HFFc6 (cell line): ENCODE measurements around the gene USP3. TPM values are rescaled to one million over a fixed set of nuclear protein-coding genes. Genes with fewer than 3 reads are reported as not detected.

Experiments
- DNase-seq: peaks from one replicate; pipeline ENCODE4 v3.0.0-alpha.2; 2018
- H3K27ac Mint-ChIP-seq: 2 replicates; pipeline ENCODE4 v1.8.0; 2020; ENCODE audit warnings: mild to moderate bottlenecking, mixed read lengths
- H3K27me3 Mint-ChIP-seq: 2 replicates; pipeline ENCODE4 v1.8.0; 2021; ENCODE audit warnings: mild to moderate bottlenecking, moderate library complexity, mixed read lengths; ENCODE audit not compliant: insufficient read depth
- H3K36me3 Mint-ChIP-seq: 2 replicates; pipeline ENCODE4 v1.8.0; 2021; ENCODE audit warnings: low read depth, mixed read lengths
- H3K4me1 Mint-ChIP-seq: 2 replicates; pipeline ENCODE4 v1.8.0; 2020; ENCODE audit warnings: low read depth, mixed read lengths
- H3K4me3 Mint-ChIP-seq: 2 replicates; pipeline ENCODE4 v1.8.0; 2020; ENCODE audit warnings: mild to moderate bottlenecking, moderate library complexity, mixed read lengths
- H3K9me3 Mint-ChIP-seq: 2 replicates; pipeline ENCODE4 v1.8.0; 2020; ENCODE audit warnings: mild to moderate bottlenecking, mixed read lengths
- CTCF ChIP-seq: fragments of 200-600 bp; sonication (generic); IDR thresholded peaks from 2 replicates; pipeline ENCODE4 v1.5.0; 2021; ENCODE audit warnings: antibody characterized with exemption, mild to moderate bottlenecking
- total RNA-seq, 6 experiments: library from RNA; stranded (reverse); fragmentation: NEBNext Ultra II Directional; extraction: Animal tissue kit (Norgen Biotek cat#: 25700); gene quantifications; 2 replicates in 1 of 6; 3 replicates in 5 of 6; pipeline ENCODE4 v1.2.3, GENCODE V29; 2021

Gene USP3
- total RNA-seq, 6 experiments from 2014 or later: 16.8 to 26.2 (median 23.1) TPM

- DNase-seq: no peak
- Mint-ChIP-seq H3K9me3 (no peaks in the 10 kb centered on the region), H3K4me1 (peaks cover 34% of the 10 kb centered on the region), H3K4me3 (0 out of 2 replicates have a peak within 1 kb of the TSS, but pooled peaks have one; percentile 8), H3K36me3 (peaks cover 18% of the 10 kb centered on the region), H3K27me3 (peaks cover 6% of the 10 kb centered on the region), H3K27ac (no peak within 1 kb of the TSS; the same call in 1 of the 2 replicates)
- TF ChIP-seq CTCF: no peak
Measured at GRCh38 chr15:63597038-63597790, 92.8 kb downstream of the USP3 start, which contains the start of gene FBXL22. FBXL22 (plus strand) TSS chr15:63597387; CDS start chr15:63597393, 6 bp downstream.

- H3K27ac Mint-ChIP-seq: no peak overlapping the region
- H3K9me3 Mint-ChIP-seq: no peaks in the 10 kb centered on the region
- H3K4me3 Mint-ChIP-seq: no peak overlapping the region
- H3K27me3 Mint-ChIP-seq: peaks cover 6% of the 10 kb centered on the region
- no peak for TF ChIP-seq CTCF
- H3K36me3 Mint-ChIP-seq: peaks cover 17% of the 10 kb centered on the region
- no peak for DNase-seq
- H3K4me1 Mint-ChIP-seq: peaks cover 34% of the 10 kb centered on the region
Measured at GRCh38 chr15:63597821-63598220, 93.4 kb downstream of the USP3 start.

- Mint-ChIP-seq H3K9me3 (no peaks in the 10 kb centered on the region), H3K27ac (no peak overlapping the region; the same call in 1 of the 2 replicates), H3K4me3 (no peak overlapping the region), H3K4me1 (peaks cover 34% of the 10 kb centered on the region), H3K36me3 (0 out of 2 replicates have a peak, but pooled peaks cover 7% of the 10 kb centered on the region), H3K27me3 (peaks cover 6% of the 10 kb centered on the region)
- TF ChIP-seq CTCF: no peak
- DNase-seq: no peak
Measured at GRCh38 chr15:63598473-63599400, 94.3 kb downstream of the USP3 start.

DNA sequence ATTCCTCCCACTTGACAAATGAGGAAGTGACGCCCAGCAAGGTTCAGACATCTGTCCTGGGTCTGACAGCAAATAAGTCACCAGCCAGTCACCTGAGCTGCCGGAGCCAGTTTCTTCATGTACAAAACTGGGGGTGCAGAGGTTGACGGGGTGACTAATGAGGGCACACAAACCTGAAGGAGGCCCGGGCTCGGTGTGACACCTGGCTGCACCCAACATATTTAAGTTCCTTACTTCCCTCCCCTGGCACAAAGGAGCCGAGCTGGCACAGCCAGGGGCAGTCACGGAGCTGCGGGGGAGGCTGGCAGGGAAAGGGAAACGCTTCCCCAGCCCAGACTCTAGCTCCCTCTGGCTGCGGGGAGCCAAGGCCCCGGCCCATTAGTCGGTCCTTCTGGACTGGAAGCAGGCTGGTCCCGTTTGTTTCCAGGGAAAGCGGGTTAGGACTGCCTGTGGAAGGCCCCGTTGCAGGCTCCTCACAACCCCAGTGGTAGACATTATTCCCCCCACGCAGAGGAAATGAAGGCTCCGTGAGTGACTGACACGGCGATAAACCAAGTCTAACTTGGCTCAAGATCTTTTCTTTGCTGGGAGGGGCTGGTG is 95.1 kb downstream of the USP3 start:
- H3K4me1 Mint-ChIP-seq: peaks cover 27% of the 10 kb centered on the region
- DNase-seq: no peak
- no peaks in the 10 kb centered on the region for H3K36me3 Mint-ChIP-seq
- H3K9me3 Mint-ChIP-seq: no peaks in the 10 kb centered on the region
- peak overlapping the region; percentile 97 for H3K4me3 Mint-ChIP-seq
- peak; percentile 66; the same call in 1 of the 2 replicates for TF ChIP-seq CTCF
- H3K27ac Mint-ChIP-seq: peak overlapping the region; percentile 73; the same call in 1 of the 2 replicates
- peaks cover 5% of the 10 kb centered on the region for H3K27me3 Mint-ChIP-seq

GRCh38 chr15:63600001-63600615 is 95.7 kb downstream of the USP3 start:
- Mint-ChIP-seq H3K36me3 (no peaks in the 10 kb centered on the region), H3K27me3 (peaks cover 5% of the 10 kb centered on the region), H3K4me1 (peaks cover 23% of the 10 kb centered on the region), H3K4me3 (peak overlapping the region; percentile 97), H3K9me3 (no peaks in the 10 kb centered on the region), H3K27ac (peak overlapping the region; percentile 73)
- no peak for TF ChIP-seq CTCF
- DNase-seq: no peak
